HG03045 (cell line): ENCODE measurements around the gene MCC.

Source experiments
- ATAC-seq: cut with Tn5 transposase; IDR thresholded peaks from one replicate; pipeline ENCODE4 v1.9.1; 2021; ENCODE audit warnings: mild to moderate bottlenecking, moderate library complexity; ENCODE audit not compliant: unreplicated experiment

Gene MCC

GRCh38 chr5:113123618-113124017, 364.6 kb downstream of the MCC start:
- no peak for ATAC-seq

GRCh38 chr5:113122053-113122452, 366.2 kb downstream of the MCC start:
- no peak for ATAC-seq

GRCh38 chr5:113119246-113119924, 368.9 kb downstream of the MCC start:
- no peak for ATAC-seq

- no peak for ATAC-seq
These were observed 369.5 kb downstream of the MCC start for GRCh38 chr5:113118765-113119164.

- ATAC-seq, result no peak
These were observed 370.0 kb downstream of the MCC start for GRCh38 chr5:113118298-113118697.

- ATAC-seq, result no peak
These were observed 370.6 kb downstream of the MCC start for GRCh38 chr5:113117543-113118115.

- no peak for ATAC-seq
These were observed 372.3 kb downstream of the MCC start for GRCh38 chr5:113115956-113116355.

GRCh38 chr5:113115061-113115460, 373.2 kb downstream of the MCC start:
- no peak for ATAC-seq

- ATAC-seq, result no peak
These were observed 373.7 kb downstream of the MCC start for GRCh38 chr5:113114559-113114958.

- ATAC-seq, result no peak
These were observed 375.8 kb downstream of the MCC start for GRCh38 chr5:113112435-113112834.

- ATAC-seq, result no peak
These were observed 378.1 kb downstream of the MCC start for GRCh38 chr5:113110117-113110516.

GRCh38 chr5:113109344-113109743, 378.9 kb downstream of the MCC start:
- no peak for ATAC-seq

GRCh38 chr5:113108485-113108884, 379.8 kb downstream of the MCC start:
- no peak for ATAC-seq

GRCh38 chr5:113106821-113107220, 381.4 kb downstream of the MCC start:
- ATAC-seq, result no peak

- no peak for ATAC-seq
These were observed 382.5 kb downstream of the MCC start for GRCh38 chr5:113105693-113106280.

- ATAC-seq, result no peak
These were observed 384.9 kb downstream of the MCC start for GRCh38 chr5:113103330-113103729.

GRCh38 chr5:113102121-113102531, 386.1 kb downstream of the MCC start:
- ATAC-seq, result no peak

- no peak for ATAC-seq
These were observed 387.3 kb downstream of the MCC start for GRCh38 chr5:113100981-113101380.

- no peak for ATAC-seq
These were observed 388.4 kb downstream of the MCC start for GRCh38 chr5:113099822-113100221.

GRCh38 chr5:113098378-113098777, 389.9 kb downstream of the MCC start:
- ATAC-seq, result no peak

GRCh38 chr5:113095831-113096230, 392.4 kb downstream of the MCC start:
- ATAC-seq, result no peak

- ATAC-seq, result no peak
These were observed 394.7 kb downstream of the MCC start for GRCh38 chr5:113093558-113093957.
